K562 (cell line): Measurements from ENCODE around the gene RPTOR.

ENCODE experiments used
- DPF2 ChIP-seq: fragments of 450-650 bp; IDR thresholded peaks from 2 replicates; pipeline ENCODE4 v1.6.1; 2016
- EZH2 ChIP-seq: IDR thresholded peaks from 2 replicates; pipeline ENCODE4 v1.6.1; 2012; ENCODE audit warnings: low read depth, mild to moderate bottlenecking, inconsistent platforms, low read length, borderline replicate concordance
- GABPA ChIP-seq: fragments of 200-800 bp; sonication (Bioruptor generic); conservative IDR thresholded peaks from 2 replicates; pipeline ENCODE4 v1.6.1; 2016; ENCODE audit warnings: low read depth, missing genetic modification characterization, missing compliant biosample characterization
- HIVEP1 ChIP-seq: fragments of 250-450 bp; sonication (Bioruptor Pico); IDR thresholded peaks from 2 replicates; pipeline ENCODE4 v1.4.0; 2020; ENCODE audit warnings: mild to moderate bottlenecking
- MTA3 ChIP-seq: fragments of 450-650 bp; formaldehyde crosslinking; IDR thresholded peaks from 2 replicates; pipeline ENCODE4 v1.6.1; 2017; ENCODE audit warnings: mild to moderate bottlenecking, borderline replicate concordance
- POLR2A ChIP-seq: fragments of 450-650 bp; conservative IDR thresholded peaks from 2 replicates; pipeline ENCODE4 v1.6.1; 2016
- ZKSCAN8 ChIP-seq: fragments of 200-800 bp; sonication (Bioruptor generic); IDR thresholded peaks from 2 replicates; pipeline ENCODE4 v1.6.1; 2016; ENCODE audit warnings: missing genetic modification characterization, missing compliant biosample characterization
- TF ChIP-seq, protein P1 (sequence below): sonication (generic); formaldehyde crosslinking; IDR thresholded peaks from 2 replicates; pipeline ENCODE4 v1.8.0; 2023; ENCODE audit warnings: mild to moderate bottlenecking, missing genetic modification reagents
- TF ChIP-seq, protein P2 (sequence below), 3 experiments: IDR thresholded peaks in 2 of 3; conservative IDR thresholded peaks in 1 of 3; 2 replicates each; pipeline ENCODE4 v1.5.1; 2011 to 2012; ENCODE audit warnings: low read length in 3 of 3, mild to moderate bottlenecking in 3 of 3, control low read depth in 2 of 3, improper control_type of control experiment in 1 of 3, inconsistent platforms in 1 of 3, low read depth in 1 of 3, mixed read lengths in 1 of 3, moderate library complexity in 1 of 3; ENCODE audit not compliant: insufficient read depth in 2 of 3

DNA sequence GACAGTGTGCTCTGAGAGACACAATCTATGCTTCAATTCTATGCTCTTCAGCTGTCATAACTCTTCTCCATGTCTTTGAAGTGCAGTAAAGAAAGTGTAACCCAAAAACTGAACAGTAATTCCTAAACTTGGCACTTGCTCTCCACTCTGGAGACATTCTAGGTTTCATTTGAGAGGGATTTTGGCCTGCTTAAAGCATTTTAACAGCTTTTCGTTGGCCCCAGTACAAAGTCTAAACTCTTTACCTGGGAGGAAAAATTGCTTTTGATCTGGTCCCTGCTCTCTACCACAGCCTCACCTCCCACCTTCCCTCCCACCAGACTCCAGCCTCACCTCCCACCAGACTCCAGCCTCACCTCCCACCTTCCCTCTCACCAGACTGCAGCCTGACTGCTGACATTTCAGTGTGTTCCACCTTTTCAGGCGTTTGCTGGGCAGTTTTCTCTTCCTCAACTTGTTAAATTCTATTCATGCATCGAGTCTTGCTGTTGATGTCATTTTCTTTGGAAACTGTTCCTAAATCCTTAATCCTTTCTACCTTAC lies 132.6 kb downstream of the RPTOR start:
- TF ChIP-seq ZKSCAN8 (CRISPR knock-in tag) (no peak), HIVEP1 (CRISPR knock-in tag) (no peak), MTA3 (no peak), DPF2 (no peak), EZH2 (no peak), POLR2A (no peak), GABPA (tag) (no peak)
- TF ChIP-seq, protein P1, sequence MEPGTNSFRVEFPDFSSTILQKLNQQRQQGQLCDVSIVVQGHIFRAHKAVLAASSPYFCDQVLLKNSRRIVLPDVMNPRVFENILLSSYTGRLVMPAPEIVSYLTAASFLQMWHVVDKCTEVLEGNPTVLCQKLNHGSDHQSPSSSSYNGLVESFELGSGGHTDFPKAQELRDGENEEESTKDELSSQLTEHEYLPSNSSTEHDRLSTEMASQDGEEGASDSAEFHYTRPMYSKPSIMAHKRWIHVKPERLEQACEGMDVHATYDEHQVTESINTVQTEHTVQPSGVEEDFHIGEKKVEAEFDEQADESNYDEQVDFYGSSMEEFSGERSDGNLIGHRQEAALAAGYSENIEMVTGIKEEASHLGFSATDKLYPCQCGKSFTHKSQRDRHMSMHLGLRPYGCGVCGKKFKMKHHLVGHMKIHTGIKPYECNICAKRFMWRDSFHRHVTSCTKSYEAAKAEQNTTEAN (CRISPR knock-in tag) = no peak
- TF ChIP-seq, protein P2, sequence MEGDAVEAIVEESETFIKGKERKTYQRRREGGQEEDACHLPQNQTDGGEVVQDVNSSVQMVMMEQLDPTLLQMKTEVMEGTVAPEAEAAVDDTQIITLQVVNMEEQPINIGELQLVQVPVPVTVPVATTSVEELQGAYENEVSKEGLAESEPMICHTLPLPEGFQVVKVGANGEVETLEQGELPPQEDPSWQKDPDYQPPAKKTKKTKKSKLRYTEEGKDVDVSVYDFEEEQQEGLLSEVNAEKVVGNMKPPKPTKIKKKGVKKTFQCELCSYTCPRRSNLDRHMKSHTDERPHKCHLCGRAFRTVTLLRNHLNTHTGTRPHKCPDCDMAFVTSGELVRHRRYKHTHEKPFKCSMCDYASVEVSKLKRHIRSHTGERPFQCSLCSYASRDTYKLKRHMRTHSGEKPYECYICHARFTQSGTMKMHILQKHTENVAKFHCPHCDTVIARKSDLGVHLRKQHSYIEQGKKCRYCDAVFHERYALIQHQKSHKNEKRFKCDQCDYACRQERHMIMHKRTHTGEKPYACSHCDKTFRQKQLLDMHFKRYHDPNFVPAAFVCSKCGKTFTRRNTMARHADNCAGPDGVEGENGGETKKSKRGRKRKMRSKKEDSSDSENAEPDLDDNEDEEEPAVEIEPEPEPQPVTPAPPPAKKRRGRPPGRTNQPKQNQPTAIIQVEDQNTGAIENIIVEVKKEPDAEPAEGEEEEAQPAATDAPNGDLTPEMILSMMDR (IDR thresholded peaks at IDR 0.05 in 2 of 3, conservative IDR thresholded peaks at IDR 0.05 in 1 of 3; ENCODE audit: insufficient read depth in 2 of 3, low read depth in 1 of 3, low read length in 3 of 3) = no peak
